8988T (cell line): Measurements from ENCODE around the gene FGF8.
"Not testable (repeated sequence)": the region's sequence is repeated elsewhere in the genome, so short reads cannot be mapped to it uniquely, and the experiment has no call there.

ENCODE experiments used
- DNase-seq: peaks from one replicate; pipeline ENCODE4 v3.0.0; 2011

The FGF8 gene, protein sequence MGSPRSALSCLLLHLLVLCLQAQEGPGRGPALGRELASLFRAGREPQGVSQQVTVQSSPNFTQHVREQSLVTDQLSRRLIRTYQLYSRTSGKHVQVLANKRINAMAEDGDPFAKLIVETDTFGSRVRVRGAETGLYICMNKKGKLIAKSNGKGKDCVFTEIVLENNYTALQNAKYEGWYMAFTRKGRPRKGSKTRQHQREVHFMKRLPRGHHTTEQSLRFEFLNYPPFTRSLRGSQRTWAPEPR

DNA sequence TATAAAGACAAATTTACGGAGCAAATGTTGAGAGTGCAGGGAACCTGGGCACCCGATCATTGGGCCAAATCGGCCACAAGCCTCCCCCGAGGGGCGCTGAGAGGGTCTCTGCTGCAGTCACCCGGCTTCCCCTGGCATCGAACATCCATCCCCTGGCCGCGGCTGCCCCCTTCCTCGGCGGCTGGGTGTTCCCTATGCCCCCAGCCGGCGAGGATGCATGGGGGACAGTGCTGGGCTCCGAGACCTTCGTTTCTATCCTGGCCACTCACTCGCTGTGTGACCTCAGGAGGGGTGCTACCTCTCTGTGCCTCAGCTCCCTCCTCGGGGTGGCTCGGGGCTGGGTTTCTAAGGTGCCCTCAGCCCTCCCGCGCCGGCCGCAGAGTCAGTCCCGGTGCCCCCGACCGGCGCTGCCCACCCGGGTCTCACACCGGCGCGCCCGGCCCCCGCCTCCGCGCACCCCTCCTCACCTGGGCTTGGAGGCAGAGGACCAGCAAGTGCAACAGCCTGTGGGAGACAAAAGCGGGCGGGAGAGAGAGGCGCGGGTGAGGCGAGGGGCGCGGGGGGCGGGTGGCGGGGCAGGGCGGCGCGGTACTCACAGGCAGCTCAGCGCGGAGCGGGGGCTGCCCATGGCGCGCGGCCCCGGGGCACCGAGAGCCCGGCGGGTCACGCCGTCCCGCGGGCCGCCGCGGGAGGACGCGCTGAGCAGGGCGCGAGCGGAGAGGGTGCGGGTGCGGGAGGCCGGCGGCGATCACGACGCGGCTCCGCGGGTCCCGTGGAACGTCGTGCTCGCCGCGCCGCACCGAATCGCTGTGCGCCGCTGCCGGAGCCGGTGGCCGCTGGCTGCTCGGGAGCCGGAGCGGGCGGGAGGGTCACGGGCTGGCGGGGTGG, at the start of gene FGF8:
TSS of gene FGF8 (minus strand) at position 842 of the 888 bp plus-strand sequence. CDS start at position 628, 214 bp downstream.
- no peak for DNase-seq

DNA sequence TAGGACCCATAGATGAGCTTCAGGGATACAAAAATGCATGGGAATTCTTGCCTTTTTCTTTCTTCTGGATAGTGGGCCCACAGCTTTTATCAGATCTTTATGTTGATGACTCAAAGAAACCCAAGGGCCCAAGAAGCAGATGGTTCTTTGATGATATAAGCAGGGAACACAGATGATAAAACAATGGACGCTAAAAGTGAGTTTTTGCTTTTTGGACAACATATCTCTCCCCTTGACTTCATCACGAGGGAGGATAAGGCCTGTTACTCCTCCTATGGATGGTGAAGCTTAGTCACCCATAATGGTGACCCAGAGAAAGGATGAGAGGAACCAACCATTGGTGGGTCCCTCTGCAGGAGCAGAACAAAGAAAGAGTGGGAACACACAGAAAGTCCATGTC, 48.8 kb upstream of the FGF8 start:
- DNase-seq, result no peak

DNA sequence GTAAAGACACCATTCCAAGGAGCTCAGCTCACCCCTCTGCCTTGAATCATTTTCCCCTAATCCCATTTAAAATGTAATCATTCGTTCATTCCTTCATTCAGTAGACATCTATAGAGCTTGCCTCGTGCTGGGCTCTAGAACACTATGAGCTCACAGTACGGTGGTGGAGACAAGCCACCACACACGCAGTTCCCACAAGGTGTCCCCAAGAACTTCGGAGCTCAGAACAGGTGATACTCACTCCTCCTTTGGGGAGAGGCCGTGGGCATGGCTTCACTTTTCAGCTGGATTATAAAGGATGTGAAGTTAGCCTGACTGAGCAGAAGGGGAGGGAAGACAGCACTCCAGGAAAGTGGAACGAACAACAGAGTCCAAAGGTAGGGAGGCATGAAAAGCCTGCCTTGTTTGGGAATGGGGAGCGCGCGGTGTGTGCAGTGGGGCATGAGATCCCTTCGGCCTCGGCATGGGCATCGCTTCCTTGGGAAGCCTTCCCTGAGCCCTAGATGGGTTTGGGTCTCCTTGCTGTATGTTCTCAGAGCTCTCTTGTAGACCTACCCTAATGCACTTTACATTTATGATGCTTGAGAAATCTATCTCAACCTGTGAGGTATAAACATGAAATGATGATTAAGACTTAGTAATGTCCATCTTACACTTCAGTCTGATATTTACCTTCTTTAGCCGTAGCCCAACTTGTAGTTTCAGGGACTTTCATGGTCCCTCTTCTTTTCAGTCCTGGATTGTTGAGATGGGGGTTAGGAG, 43.1 kb upstream of the FGF8 start:
- no peak for DNase-seq

DNA sequence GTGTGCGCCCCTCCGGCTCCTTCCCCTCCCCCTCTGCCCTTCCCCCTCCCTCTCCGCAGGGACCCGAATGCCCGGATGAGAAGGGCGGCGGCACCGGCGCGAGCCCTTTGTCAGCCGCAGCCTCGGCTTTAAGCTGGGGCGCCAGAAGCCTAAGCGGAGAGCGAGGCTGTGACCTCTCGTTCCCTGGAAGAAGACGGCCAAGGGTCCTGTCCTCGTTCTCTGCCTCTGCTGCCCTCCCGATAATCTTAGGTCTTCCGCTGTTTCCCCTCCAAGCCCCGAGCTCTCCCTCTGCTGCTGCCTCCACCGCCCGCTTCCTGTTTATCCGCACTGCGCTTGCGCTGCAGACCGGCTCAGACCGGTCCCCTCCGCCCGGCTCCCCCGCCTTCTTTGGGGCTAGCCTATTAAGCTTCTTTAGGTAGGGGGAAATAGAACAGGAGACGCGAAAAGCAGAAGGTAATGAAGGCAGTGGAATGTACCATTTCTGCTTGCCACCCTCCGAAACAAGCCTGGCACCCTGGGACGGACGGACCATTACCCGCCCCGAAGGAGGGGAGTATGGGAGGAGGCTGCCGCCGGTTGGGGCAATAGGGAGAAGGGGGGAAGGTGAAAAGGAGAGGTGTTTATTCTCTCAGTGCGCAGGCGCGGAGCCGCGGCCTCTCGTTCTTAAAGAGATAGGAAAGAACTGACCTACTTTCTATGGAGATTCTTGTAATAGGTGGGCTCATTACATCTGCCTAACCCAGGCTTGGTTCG, 42.4 kb upstream of the FGF8 start, which contains the start of gene OGA:
TSS of gene OGA (minus strand) at position 326 of the 753 bp plus-strand sequence. CDS start 422 bp downstream, outside the sequence.
- peak; percentile 77 for DNase-seq

DNA sequence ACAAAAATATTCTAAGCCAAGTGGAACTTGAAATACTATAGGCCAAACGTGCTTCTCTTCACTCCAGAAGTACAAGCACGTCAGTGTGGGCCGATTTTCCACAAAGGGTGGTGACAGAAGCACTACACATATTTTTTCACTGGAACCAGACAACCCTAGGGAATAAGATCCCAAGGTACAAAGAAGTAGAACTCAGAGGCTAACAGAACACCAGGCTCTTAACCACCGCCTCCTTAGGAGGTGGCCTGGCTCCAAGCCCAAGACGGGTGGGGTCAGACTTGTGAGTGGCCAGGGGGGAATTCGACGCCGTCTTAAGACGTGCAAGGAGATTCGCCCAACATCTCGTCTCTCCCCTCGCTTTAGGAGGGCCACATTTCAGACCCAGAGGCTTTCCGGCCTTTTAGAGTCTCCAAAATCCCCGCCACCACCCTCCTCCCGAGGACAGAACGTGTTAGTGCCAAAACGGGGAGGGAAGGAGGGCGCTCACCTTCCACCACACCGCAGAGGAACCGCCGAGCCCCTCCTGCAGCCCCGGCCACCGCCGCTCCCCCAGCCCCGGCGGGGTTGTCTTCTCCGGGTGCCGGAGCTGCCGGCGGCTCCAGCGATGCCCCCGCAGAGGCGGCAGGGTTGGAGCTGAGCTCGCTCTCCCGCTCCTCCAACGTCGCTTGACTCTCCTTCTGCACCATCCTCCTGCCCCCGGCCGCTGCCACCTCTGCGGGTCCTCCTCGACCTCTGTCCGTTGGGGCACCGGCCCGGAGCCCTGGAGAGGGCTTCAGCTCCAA, 41.6 kb upstream of the FGF8 start:
- no peak for DNase-seq

DNA sequence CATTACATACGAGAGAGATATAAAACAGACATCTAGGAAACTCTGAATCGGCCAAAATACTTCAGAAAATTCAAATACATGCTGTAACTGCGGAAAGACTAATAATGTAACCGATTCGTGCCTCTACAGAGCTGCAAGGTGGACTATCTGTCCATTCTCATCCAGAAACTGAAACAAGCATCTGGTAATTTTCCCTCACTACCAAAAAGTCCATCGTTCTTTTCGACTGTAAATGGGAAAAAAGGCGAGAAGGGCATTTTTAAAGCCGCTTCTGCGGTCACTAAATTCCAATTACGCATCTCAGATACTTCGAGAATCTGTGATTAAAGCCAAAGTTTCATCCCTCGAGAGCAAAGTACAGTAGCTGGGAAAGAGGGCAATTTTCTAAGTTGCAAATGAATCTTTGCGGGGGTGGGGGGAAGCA, 41.0 kb upstream of the FGF8 start:
- no peak for DNase-seq

DNA sequence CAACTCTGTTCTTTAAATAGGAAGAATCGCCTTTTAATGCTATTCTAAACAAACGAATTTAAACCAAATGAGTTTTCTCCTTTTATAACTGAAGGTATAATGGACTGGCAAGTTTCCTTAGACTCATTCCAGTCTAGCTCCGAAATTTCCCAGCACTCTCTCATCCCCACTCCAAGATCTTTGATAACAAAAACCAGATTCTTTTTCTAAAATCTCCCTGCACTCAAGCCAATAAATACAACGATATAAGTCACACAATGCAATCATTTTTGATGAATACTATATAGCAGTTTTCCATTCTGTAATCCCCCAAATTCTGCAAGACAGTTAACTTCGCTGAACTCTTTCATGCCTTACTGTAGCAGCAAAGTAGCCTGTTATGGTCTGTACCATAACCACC, 40.5 kb upstream of the FGF8 start:
- no peak for DNase-seq

DNA sequence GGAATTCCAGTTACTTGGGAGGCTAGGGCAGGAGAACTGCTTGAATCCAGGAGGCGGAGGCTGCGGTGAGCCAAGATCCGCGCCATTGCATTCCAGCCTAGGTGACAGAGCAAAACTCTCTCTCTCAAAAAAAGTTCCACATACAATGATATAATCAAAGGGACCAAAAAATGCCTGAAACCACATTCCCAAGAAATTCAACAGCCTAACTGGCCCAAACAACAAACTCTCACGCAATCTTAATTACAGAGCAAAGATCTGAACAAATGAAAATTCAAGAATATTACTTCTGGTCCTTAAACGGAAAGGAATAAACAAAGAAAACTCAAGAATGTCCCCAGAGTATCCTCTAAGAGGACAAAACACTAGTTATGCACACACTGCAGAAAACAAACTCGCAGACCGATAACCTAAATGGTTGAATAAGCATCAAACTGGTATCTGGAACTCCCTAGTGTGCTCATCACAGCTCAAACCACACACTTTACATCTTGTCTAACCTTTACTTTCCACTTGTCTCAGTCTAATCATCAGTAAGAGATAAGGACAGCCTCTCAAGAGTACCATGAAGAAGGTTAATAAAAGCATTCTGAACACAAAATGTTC, 38.7 kb upstream of the FGF8 start:
- no peak for DNase-seq

DNA sequence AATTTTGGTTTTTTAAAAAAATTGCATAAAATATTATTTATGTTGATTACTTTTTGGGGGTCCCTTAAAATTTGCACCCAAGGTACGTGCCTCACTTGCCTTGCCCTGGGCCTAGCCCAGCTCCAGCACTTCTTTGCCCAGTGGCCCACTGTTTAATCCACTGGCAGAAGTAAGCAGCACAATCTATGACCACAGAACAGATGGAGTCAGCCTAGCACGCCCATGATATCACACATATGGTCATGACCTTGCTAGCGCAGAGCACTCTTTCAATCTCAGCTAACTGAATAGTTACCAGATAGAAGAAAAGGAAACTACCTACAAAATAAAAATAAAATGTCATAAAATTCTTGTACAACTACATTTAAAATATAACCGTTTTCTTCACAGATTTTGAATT, 36.7 kb upstream of the FGF8 start:
- no peak for DNase-seq

DNA sequence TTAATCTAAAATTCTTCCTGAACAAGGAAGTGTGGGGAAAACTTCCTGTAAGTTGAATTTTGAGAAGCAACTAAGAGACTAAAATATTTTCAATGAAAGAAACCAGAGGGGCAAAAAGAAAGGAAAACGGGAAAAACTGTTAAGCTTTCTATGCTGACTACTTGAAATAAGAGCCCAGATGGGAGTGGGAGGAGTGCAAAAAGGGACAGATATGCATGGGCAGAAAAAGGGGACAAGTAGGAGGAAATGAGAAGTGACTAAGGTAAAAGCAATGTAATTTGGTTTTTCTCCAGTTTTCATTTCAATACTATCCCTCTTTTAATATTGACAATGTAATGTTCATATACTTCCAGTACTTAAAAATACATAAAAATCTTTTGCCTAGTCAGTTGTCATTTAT, 31.2 kb upstream of the FGF8 start:
- DNase-seq, result no peak

DNA sequence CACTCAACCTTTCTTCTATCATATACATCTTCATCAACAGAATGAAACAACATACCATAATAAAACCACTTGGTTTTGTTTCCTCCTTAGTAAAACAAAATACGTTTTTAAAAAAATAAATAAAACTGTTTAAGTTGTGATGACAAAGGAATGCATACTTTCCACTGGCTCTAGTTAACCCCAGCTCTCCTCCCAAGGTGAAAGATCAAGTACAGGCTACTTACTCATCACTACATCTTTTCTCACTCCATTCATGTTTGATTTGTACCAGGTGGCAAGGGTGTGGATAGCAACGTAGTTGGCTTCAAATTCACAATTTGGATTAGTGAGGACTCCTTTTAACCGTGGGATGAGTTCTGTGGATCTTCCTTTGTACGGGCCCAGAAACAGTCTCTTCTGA, 27.6 kb upstream of the FGF8 start:
- DNase-seq, result no peak

DNA sequence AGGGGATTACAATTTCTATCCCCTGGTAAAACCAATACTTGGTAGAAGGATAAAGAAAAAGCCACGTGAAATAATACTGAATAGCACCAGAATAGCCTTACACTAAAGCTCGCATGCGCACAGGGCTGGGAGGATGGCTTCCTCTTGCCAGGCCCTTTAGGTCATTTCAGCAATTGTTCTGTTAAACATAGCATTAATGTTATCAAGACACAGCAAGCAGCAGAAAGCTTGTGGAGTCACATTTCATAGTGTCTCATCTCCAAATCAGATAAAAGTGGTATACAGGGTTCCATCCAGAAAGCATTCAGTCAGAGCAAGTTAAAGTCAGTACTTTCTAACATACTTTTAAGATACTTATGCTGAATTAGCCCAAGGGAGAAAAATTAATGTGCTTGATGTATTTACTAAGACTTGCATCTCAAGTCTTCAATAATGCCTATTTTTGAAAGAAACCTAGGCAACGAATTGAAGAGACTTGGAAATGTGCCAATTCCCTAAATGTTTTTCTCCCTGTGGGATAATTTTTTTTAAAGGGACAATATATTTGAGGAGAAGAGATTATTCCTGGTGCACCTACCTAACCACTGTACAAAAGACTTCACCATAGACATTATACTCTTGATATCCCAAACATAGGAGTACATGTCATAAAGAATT, 21.6 kb upstream of the FGF8 start:
- DNase-seq, result no peak

DNA sequence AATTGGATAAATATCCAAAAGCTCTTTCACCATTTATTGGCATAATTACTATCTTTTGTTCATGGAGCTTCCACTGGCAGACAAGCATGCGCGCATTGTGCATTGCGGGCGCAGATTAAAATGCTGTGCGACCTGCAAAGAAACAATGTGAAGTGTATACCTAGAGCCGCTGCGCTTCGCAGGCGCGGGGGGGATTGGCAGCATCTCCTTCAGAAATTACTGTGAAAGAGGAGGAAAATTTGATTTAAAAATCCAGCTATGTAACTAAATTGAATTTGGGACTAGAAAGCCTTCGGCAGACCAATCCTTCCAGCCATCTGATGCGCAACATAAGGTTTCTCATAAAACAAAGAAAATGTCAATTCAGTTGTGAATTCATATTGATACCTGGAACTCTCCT, 17.6 kb upstream of the FGF8 start:
- no peak for DNase-seq

DNA sequence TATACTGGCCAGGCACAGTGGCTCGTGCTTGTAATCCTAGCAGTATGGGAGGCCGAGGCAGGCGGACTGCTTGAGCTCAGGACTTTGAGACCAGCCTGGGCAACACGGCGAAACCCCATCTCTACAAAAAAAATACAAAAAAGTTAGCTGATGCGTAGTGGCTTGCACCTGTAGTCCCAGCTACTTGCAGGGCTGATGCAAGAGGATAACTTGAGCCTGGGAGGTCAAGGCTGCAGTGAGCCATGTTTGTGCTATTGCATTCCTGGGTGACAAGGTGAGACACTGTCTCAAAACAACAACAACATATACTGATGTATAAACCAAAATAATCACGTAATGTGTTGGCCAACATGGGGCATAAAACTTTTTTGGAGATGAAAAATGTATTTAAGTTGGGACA, 13.8 kb upstream of the FGF8 start:
- no peak for DNase-seq

DNA sequence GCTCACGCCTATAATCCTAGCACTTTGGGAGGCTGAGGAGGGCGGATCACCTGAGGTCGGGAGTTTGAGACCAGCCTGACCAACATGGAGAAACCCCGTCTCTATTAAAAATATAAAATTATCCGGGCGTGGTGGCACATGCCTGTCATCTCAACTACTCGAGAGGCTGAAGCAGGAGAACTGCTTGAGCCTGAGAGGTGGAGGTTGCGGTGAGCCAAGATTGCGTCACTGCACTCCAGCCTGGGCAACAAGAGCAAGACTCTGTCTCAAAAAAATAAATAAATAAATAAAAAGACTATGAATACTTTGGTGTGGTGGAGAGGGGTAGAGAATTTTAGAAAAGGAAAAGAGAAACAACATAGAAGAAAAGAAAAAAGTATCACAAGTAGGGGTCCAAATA, 13.3 kb upstream of the FGF8 start:
- DNase-seq, result not testable (repeated sequence)

DNA sequence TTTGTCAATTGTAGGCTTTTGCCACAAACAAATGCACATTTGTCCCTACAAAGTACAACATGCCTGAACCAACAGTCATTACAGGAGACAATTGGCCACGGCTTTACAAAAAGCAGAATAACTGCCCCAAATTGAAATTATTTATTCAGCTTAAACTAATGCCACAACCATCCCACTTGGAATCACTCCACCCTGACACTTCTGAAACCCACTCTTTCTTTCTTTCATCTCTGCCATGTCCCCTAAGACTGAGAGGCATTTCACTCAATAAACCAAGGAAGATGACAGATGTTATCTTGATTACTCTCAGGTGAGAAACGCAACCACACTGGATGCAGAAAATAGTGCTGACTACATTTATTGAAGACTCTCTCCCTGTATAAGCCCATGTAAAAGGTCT, 9.9 kb upstream of the FGF8 start:
- DNase-seq, result no peak

DNA sequence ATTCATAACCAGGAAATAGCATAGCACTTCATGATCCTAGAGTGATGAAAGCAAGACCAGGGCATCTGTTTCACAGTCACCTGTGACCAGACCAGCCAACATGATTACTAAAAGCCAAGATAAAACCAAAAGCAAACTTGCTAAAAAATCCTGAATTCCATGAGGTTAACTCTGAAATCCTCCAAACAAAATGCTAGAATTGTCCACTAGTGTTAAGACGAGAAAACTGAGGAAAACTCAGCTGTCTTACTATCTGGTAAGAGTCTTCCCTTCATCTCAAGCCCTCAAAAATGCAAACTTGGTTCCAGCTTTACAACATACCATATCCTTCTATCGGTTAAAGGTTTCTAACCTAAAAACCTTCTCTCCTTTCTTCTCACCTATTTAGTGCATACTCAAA, 8.6 kb upstream of the FGF8 start:
- DNase-seq, result no peak

DNA sequence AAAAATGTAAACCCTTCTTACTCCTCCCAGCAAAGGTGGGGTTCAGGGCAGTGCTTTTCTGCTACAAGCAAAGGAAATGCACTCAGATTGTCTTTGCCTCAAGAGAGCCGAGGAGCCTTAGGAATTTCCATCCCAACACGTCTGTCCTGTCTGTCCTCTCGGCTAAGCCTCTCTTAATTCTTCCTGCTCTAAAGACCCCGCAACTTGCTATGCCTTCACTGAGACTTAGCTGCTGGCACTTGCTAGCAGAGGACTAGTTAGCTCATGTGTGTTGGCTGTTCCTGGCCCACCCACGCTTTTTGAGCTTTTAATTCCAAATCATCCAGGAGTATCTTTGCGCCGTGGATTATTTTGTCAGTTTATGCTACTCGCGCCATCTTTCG, 7.8 kb upstream of the FGF8 start:
- DNase-seq, result no peak

DNA sequence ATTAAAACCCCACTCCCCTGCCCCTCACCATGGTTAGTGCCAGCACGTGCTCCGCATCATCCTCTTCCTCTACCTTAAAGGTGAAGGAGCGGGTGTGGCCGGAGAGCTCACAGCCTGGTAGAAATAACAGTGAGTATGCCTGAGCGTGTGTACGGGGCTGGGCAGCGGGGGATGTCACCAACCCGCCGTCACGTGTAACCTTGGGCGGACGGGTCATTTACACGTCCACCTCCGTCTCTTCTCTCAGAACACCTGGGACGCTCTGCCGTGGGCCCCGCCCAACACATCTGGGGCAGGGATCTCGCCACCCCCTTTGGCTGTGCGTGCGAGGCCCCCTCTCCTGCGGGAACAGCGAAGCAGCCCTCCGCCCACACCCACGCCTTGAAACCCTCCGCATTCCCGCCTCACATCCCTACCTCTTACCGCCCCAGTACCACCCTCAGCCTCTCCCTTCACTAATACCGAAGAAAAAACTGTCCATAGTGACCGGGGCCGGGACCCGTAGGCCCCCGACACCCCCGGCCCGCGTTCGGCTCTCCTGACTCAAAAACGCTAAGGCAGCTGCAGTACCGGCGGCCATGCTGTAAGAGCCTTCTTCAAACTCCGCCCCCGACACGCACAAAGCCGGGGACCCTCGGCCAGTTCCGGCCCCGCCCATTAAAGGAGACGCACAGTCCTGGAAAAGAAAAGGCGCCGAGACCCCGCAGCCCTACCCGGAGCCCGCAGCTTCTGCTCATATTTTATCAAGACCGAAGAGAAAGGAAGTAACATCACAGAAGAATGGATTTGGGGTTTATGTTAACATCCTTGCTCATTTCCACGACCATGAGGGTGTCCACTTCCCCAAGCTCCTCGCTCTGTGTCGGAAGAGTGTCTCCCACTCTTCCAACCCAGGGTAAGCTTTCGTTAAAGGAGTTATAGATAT, 7.2 kb upstream of the FGF8 start, which contains the start of gene NPM3:
TSS of gene NPM3 (minus strand) at position 636 of the 925 bp plus-strand sequence. CDS start at position 580, 56 bp downstream.
- DNase-seq, result peak; percentile 95
